Caki2 (cell line): ENCODE data around the gene HACD1. TPM values are rescaled to one million over a fixed set of nuclear protein-coding genes. Genes with fewer than 3 reads are reported as not detected.

ENCODE experiments used
- DNase-seq: peaks from one replicate; pipeline ENCODE4 v3.0.0-alpha.2; 2015; ENCODE audit warnings: low read depth
- in situ Hi-C: cut with HindIII; loops from 2 replicates; pipeline ENCODE4 v1.10.0; 2016; ENCODE audit warnings: low sequenced_read_pairs, low pct_unique_long_range_greater_than_20kb, mixed read lengths
- total RNA-seq: library from RNA; depleted of rRNA; stranded (reverse); fragments of >200 nt; shearing (Covaris generic); gene quantifications from 2 replicates; pipeline ENCODE4 v1.2.3, GENCODE V29; 2014; ENCODE audit warnings: low replicate concordance; rRNA removed

The HACD1 gene, protein sequence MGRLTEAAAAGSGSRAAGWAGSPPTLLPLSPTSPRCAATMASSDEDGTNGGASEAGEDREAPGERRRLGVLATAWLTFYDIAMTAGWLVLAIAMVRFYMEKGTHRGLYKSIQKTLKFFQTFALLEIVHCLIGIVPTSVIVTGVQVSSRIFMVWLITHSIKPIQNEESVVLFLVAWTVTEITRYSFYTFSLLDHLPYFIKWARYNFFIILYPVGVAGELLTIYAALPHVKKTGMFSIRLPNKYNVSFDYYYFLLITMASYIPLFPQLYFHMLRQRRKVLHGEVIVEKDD
- total RNA-seq, result 87.0 and 91.9 TPM in 2 replicates

DNA sequence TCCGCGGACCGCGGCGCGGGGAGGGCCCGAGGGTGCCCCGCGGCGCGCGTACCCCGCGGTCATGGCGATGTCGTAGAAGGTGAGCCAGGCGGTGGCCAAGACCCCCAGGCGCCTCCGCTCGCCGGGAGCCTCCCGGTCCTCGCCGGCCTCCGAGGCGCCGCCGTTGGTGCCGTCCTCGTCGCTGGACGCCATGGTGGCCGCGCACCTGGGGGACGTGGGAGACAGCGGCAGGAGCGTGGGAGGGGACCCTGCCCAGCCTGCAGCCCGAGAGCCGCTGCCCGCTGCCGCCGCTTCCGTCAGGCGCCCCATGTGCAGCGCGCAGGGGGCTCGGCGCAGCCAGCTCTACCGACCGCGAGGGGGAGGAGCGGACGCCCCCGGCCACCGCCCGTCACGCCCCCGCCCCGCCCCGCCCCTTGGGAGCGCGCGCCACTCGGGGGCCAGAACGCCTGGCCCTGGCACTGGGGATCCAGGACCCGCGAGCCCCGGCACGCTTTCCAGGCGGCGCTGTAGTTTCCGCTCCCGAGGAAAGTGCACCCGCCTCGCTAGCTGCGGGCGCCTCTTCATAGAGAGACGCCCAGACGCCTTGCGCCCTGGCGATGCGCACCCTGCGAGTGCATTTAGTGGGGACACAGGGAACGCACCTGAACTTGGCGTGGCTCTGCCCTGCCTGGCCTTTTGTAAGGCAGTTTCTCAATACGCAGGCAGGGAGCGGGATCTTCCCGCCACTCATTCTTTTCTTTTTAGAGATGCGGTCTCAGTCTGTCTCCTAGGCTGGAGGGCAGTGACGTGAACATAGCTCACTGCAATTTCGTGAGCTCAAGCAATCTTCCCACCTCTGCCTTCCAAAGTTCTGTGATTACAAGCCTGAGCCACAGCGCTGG lies at the start of gene HACD1:
Gene HACD1, minus strand, starts transcription at position 344 of the 881 bp plus-strand sequence. Its CDS starts 35 bp downstream, at position 309.
- DNase-seq, result peak; percentile 82
- in situ Hi-C loops, result no loop called here

DNA sequence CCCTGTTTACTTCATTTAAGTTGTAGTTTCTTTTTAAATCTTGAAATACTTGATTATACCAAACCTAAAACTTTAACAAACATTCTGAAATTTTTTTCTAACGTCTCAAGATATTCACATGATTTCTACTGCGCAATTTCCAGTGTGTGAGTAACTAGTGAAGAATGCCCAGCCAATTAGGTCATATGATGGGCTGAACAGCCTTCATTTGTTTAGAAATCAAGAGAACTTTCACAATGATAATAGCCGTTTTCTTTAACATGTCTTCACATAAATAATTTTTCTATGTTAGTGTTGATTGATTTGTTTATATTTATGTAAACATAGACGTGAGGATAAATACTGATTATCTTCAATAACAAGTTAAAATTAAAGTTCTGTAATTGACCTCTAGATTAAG lies 48.6 kb upstream of the HACD1 start:
- in situ Hi-C loops, result no loop called here
- peak; percentile 60 for DNase-seq

DNA sequence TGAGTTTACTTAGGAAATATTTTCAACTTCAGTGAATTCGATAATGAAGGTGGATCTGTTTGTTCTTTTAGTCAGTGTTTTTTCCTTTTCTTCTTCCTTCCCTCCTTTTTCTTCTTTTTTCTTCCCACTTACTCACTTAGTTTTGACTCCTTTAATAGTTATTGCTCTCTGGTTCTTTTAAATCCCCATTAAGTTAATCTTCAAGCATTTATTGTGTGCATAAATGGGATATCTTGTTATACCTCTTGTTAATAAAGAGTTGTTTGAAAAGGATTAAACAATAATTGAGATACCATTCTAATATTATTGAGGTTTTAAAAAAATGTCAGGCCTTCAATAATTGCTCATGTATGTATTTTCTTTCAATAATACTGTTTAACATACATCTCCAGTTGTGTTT lies 46.3 kb upstream of the HACD1 start:
- in situ Hi-C loops, result no loop called here
- DNase-seq, result no peak

GRCh38 chr10:17662193-17663138 lies 45.3 kb upstream of the HACD1 start:
- in situ Hi-C loops, result no loop called here
- no peak for DNase-seq

DNA sequence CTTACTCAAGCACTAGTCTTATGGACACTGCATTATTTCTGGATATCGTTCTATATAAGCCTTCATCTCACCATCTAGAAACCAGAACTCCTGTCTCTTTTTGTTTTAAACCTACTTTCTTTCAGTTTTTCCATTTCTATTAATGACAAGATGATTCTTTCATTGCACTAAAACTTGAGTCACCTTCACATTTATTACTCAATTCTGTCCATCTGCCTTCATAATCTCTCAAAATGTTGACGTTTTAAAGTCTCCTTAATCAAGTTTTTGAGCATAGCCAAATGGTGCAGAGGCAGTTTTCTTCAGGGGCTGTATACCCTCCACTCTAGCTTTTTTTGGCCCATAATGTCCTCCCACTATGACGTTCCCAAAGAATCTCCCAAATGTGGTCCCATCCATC lies 44.3 kb upstream of the HACD1 start:
- DNase-seq, result no peak
- in situ Hi-C loops, result no loop called here

GRCh38 chr10:17660921-17661320 lies 43.7 kb upstream of the HACD1 start:
- DNase-seq, result no peak
- in situ Hi-C loops, result no loop called here

- DNase-seq, result no peak
- in situ Hi-C loops, result no loop called here
Observed at GRCh38 chr10:17659365-17659764, 42.2 kb upstream of the HACD1 start.

DNA sequence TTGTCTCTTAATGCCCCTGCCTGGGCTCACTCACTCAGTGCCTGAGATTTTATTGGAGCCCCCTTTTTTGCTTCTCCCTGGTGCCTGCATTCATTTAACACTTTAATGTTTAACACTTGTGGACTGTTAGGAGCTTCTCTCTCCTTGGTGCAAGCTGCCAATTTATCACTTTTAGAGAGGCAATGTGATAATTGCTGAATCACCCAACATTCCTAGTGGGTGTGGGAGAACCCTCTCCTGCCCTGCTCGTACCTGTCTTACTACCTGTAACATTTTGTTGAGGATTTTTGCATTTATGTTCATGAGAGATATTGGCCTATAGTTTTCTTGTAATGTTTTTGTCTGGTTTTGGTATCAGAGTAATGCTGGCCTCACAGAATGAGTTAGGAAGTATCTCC lies 39.9 kb upstream of the HACD1 start:
- DNase-seq, result no peak
- in situ Hi-C loops, result no loop called here

DNA sequence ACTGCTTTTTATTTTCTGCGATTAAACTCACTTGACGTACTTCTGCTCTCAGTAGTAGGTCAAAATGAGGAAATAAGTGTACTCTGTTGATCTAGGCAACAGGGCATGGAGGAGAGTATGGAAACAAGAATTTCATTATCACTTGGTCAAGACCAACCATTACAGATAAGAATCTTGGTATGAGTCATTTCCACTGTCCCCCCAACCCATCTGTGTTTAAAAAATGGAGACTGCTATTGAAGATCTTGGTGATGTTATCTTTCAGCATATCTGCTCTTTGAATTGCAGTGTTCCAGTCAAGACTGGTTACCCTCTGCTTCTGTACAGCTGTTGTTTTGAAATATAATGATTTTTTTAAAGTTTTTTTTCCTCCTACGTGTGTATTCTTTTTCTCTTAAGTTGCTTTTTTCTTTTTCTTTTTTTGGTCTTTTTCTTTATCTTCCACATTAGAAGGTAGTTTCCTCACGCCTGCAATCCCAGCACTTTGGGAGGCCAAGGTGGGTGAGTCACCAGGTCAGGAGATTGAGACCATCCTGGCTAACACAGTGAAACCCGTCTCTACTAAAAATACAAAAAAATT lies 38.5 kb upstream of the HACD1 start:
- in situ Hi-C loops, result no loop called here
- DNase-seq, result peak; percentile 88

DNA sequence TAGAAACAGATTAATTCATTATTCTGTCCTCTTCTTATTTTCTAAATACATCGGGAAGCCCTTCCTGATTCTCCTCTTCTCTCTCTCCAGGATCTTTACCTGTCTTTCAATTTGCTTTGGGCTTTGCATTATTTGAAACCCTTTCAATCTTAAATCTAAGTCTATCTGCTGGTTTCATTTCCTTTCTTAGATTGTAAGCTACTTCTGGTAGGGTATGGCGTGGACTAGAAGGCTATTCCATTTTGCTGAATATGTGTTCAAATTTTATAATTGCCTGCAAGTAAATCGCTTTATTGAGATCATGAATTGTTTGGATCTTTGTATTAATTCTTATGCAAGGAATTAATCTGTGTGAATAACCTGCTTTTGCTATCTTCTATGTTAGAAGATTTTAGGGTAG lies 37.8 kb upstream of the HACD1 start:
- DNase-seq, result no peak
- in situ Hi-C loops, result no loop called here

GRCh38 chr10:17652585-17652984 lies 35.4 kb upstream of the HACD1 start:
- peak; percentile 18 for DNase-seq
- in situ Hi-C loops, result no loop called here

GRCh38 chr10:17651896-17652295 lies 34.7 kb upstream of the HACD1 start:
- in situ Hi-C loops, result no loop called here
- DNase-seq, result no peak

DNA sequence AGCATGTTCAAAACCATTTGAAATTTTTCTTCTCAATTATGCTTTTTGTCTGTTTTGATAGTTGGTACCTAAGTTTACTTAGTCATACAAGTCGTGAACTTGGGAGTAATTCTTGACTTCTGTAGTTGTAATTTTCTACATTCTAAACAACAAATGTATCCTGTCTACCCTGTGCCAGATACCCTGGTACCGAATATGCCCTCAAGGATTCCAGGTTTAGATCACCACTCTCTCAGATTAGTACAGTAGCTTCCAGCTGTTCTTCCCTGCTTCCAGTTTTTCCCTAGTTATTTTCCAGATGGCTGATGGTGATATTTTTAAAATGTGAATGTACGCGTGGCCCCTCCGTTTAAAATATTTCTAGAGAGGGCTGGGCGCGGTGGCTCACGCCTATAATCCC lies 33.2 kb upstream of the HACD1 start:
- in situ Hi-C loops, result no loop called here

GRCh38 chr10:17649836-17650235 lies 32.7 kb upstream of the HACD1 start:
- DNase-seq, result peak; percentile 26
- in situ Hi-C loops, result no loop called here

More for the DNA sequence above, 33.2 kb upstream of the HACD1 start:
- DNase-seq, result peak; percentile 44

DNA sequence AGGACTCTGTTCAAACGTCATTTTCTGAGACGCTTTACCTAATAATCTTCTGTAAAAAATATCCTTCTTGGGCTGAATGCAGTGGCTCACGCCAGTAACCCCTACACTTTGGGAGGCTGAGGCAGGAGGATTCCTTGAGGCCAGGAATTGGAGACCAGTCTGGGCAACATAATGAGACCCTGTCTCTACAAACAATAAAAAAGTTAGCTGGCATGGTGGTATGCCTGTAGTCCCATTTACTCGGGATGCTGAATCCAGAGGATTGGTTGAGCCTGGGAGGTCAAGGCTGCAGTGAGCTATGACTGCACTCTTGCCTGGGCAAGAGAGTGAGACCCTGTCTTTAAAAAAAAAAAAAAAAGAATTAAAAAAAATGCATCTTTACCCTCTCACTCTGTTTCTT lies 31.9 kb upstream of the HACD1 start:
- DNase-seq, result no peak

GRCh38 chr10:17648243-17649035 lies 31.3 kb upstream of the HACD1 start:
- no peak for DNase-seq
- in situ Hi-C loops, result no loop called here

More for the DNA sequence above, 31.9 kb upstream of the HACD1 start:
- in situ Hi-C loops, result no loop called here

- DNase-seq, result no peak
- in situ Hi-C loops, result no loop called here
Observed at GRCh38 chr10:17647326-17647725, 30.2 kb upstream of the HACD1 start.
